ENCODE results near the gene TIMM44.

- TF ChIP-seq RXRA (IDR thresholded peaks at IDR 0.05) (no peak), GABPA (IDR thresholded peaks at IDR 0.05 in 1 of 2, conservative IDR thresholded peaks at IDR 0.05 in 1 of 2) (no peak), YY1 (IDR thresholded peaks at IDR 0.05) (no peak), CTCF (IDR thresholded peaks at IDR 0.05; ENCODE audit: low read depth, low read length, missing input control) (no peak), SP1 (IDR thresholded peaks at IDR 0.05) (no peak), EGR1 (IDR thresholded peaks at IDR 0.05; ENCODE audit: low read depth in 2 of 2) (no peak), REST (IDR thresholded peaks at IDR 0.05) (no peak), ATF3 (IDR thresholded peaks at IDR 0.05) (no peak), RAD21 (IDR thresholded peaks at IDR 0.05) (no peak), JUND (IDR thresholded peaks at IDR 0.05) (no peak), MAX (IDR thresholded peaks at IDR 0.05) (no peak), FOXA1 (IDR thresholded peaks at IDR 0.05) (no peak)
Observed at GRCh38 chr19:7883105-7883504, 60.4 kb downstream of the TIMM44 start.
